ENCODE data around the gene MB21D2. TPM values are rescaled to one million over a fixed set of nuclear protein-coding genes. Genes with fewer than 3 reads are reported as not detected.

The MB21D2 gene
- total and polyA plus RNA-seq, 2 of the 8 experiments (the other 6 are each of a cell fraction or from before 2014, with no cell fraction given) = 10.0 to 21.0 TPM

- no peak for TF ChIP-seq ATF3 (IDR thresholded peaks at IDR 0.05; ENCODE audit: insufficient read depth, low read depth, low read length)
Measured at GRCh38 chr3:192805711-192806110, 111.9 kb downstream of the MB21D2 start (continued).

All from H1 (cell line).